GM12878 (cell line): ENCODE data around the gene C19orf47. TPM values are rescaled to one million over a fixed set of nuclear protein-coding genes. Genes with fewer than 3 reads are reported as not detected.
A peak's percentile ranks its signal among the peaks of the same experiment; 100 is the strongest.

Experiments used
- ATAC-seq: fragments of 200-7000 bp; cut with Tn5 transposase; 3 replicates; pipeline ENCODE4 v1.9.1; 2020; ENCODE audit warnings: mild to moderate bottlenecking, moderate library complexity
- BruUV-seq: library from RNA; stranded (reverse); fragments of 400-500 nt; replicated peaks from 2 replicates; lab custom pipeline; 2021; lab: Mats Ljungman, UMichigan
- CTCF ChIA-PET: fragments of 300-600 bp; sonication (Branson Sonifier 250); formaldehyde crosslinking; extraction: SDS; loops from one replicate; lab custom pipeline; 2021; ENCODE audit warnings: inconsistent platforms; lab: Yijun Ruan, JAX
- POLR2A ChIA-PET: fragments of 350-600 bp; formaldehyde crosslinking; extraction: SDS; loops from one replicate; lab custom pipeline; 2021; ENCODE audit warnings: inconsistent platforms; lab: Charles Lee
- RAD21 ChIA-PET: fragments of 300-600 bp; sonication (Branson Sonifier 250); formaldehyde crosslinking; loops from one replicate; lab custom pipeline; 2023; ENCODE audit warnings: antibody characterized with exemption; ENCODE audit not compliant: unreplicated experiment; lab: Charles Lee
- SMC1A ChIA-PET: fragments of 300-600 bp; sonication (Branson Sonifier 250); formaldehyde crosslinking; loops from one replicate; lab custom pipeline; 2023; ENCODE audit not compliant: unreplicated experiment, uncharacterized antibody; lab: Charles Lee
- DNase-seq: peaks from one replicate; pipeline ENCODE4 v3.0.0-alpha.2; 2011; ENCODE audit warnings: low read depth, low spot score
- FAIRE-seq: peaks from 3 replicates; lab custom pipeline; 2011; peaks lifted over from hg19 to GRCh38; lab: Jason Lieb, UNC
- H2AFZ ChIP-seq: 2 replicates; pipeline ENCODE4 v1.6.0; 2011; ENCODE audit warnings: low read depth, low read length, control low read depth; ENCODE audit not compliant: control insufficient read depth
- H3K27ac ChIP-seq: 2 replicates; pipeline ENCODE4 v1.5.1; 2011; ENCODE audit warnings: control low read depth; ENCODE audit not compliant: control insufficient read depth, insufficient read depth
- H3K27me3 ChIP-seq, 2 experiments: replicated peaks in 1 of 2; 2 replicates each; pipeline versions ENCODE4 v1.6.0 to v1.6.1; 2011; ENCODE audit warnings: low read length in 1 of 2; ENCODE audit not compliant: control insufficient read depth in 2 of 2, insufficient read depth in 2 of 2
- H3K36me3 ChIP-seq, 2 experiments: 2 replicates each; pipeline ENCODE4 v1.5.1; 2011; ENCODE audit warnings: low read length in 1 of 2; ENCODE audit not compliant: control insufficient read depth in 2 of 2, insufficient read depth in 2 of 2
- H3K4me1 ChIP-seq: 2 replicates; pipeline ENCODE4 v1.6.1; 2011; ENCODE audit warnings: mild to moderate bottlenecking, low read length, moderate library complexity, mixed read lengths; ENCODE audit not compliant: control insufficient read depth, insufficient read depth
- H3K4me2 ChIP-seq: 2 replicates; pipeline ENCODE4 v1.6.0; 2011; ENCODE audit warnings: control low read depth; ENCODE audit not compliant: control insufficient read depth, insufficient read depth
- H3K4me3 ChIP-seq: fragments of 200-600 bp; sonication (generic); 2 replicates; pipeline ENCODE4 v1.5.1; 2016
- H3K79me2 ChIP-seq: 2 replicates; pipeline ENCODE4 v1.6.0; 2011; ENCODE audit warnings: low read length; ENCODE audit not compliant: control insufficient read depth, insufficient read depth
- H3K9ac ChIP-seq: 2 replicates; pipeline ENCODE4 v1.8.0; 2011; ENCODE audit warnings: low read length, control low read depth, mixed read lengths; ENCODE audit not compliant: control insufficient read depth, insufficient read depth
- H3K9me3 ChIP-seq: replicated peaks from 3 replicates; pipeline ENCODE4 v1.5.1; 2011; ENCODE audit warnings: mild to moderate bottlenecking, low read length; ENCODE audit not compliant: control insufficient read depth, insufficient read depth
- H4K20me1 ChIP-seq: 2 replicates; pipeline ENCODE4 v1.6.0; 2011; ENCODE audit not compliant: control insufficient read depth, insufficient read depth
- CBX5 ChIP-seq: sonication (generic); IDR thresholded peaks from 2 replicates; pipeline ENCODE4 v1.6.1; 2016; ENCODE audit warnings: low read depth, moderate library complexity, mild to moderate bottlenecking, inconsistent platforms
- FOXK2 ChIP-seq: fragments of 450-650 bp; IDR thresholded peaks from 2 replicates; pipeline ENCODE4 v1.6.1; 2017; ENCODE audit warnings: mild to moderate bottlenecking, moderate library complexity
- KDM1A ChIP-seq: fragments of 200-600 bp; sonication (generic); IDR thresholded peaks from 2 replicates; pipeline ENCODE4 v1.6.1; 2016; ENCODE audit warnings: borderline replicate concordance
- MAX ChIP-seq: IDR thresholded peaks from 2 replicates; pipeline ENCODE4 v1.6.1; 2012; ENCODE audit warnings: low read depth, low read length, improper control_type of control experiment
- SP1 ChIP-seq: IDR thresholded peaks from one replicate; pipeline ENCODE4 v1.6.1; 2011; ENCODE audit warnings: low read depth, low read length
- SPI1 ChIP-seq: IDR thresholded peaks from 2 replicates; pipeline ENCODE4 v1.6.1; 2011; ENCODE audit warnings: low read depth, mild to moderate bottlenecking, low read length, moderate library complexity, borderline replicate concordance; ENCODE audit not compliant: insufficient read depth
- YBX1 ChIP-seq: fragments of 450-650 bp; IDR thresholded peaks from 2 replicates; pipeline ENCODE4 v1.6.1; 2016; ENCODE audit warnings: antibody characterized with exemption
- WGBS: methylation state at CpG from one replicate; pipeline ENCODE4 v1.1.6; 2016; ENCODE audit warnings: low lambda C conversion rate; ENCODE audit not compliant: insufficient replicate concordance, insufficient coverage; ENCODE audit errors: missing lambda C conversion rate; 5-methylcytosine and 5-hydroxymethylcytosine counted together
- in situ Hi-C: fragments of 300-500 bp; cut with MboI; formaldehyde crosslinking; loops from 9 replicates; pipeline ENCODE4 v1.14.3; 2018; ENCODE audit warnings: mixed read lengths
- intact Hi-C: fragments of 100-400 bp; cut with micrococcal nuclease; formaldehyde crosslinking; loops from one replicate; pipeline ENCODE4 v1.14.2; 2022; ENCODE audit not compliant: unreplicated experiment
- polyA plus RNA-seq, 11 experiments: library from polyadenylated mRNA; depleted of rRNA in 4 of 11; unstranded in 6 of 11; stranded (reverse) in 5 of 11; fragments of >200 nt; fragmentation: Nextera tagmentation in 4 of 11; fragmentation: Illumina TruSeq in 1 of 11; extraction: Ambion mirVana in 4 of 11; extraction: Trizol in 1 of 11; gene quantifications; 1 replicate in 1 of 11; 2 replicates in 10 of 11; pipeline versions ENCODE4 v1.2.1 to v1.2.3, GENCODE V29; 2011 to 2016; ENCODE audit warnings: inconsistent platforms in 2 of 11, missing spikeins in 2 of 11, low read depth in 1 of 11
- total RNA-seq, 4 experiments: library from RNA; depleted of rRNA in 3 of 4; stranded (reverse); fragments of >200 nt in 3 of 4; fragmentation: Illumina TruSeq in 1 of 4; extraction: Trizol in 1 of 4; gene quantifications; 2 replicates each; pipeline versions ENCODE4 v1.2.1 to v1.2.3, GENCODE V29; 2013 to 2021
- TF ChIP-seq, protein P1 (sequence below): fragments of 450-650 bp; IDR thresholded peaks from 2 replicates; pipeline ENCODE4 v1.6.1; 2014; ENCODE audit warnings: mild to moderate bottlenecking

Gene C19orf47
- total and polyA plus RNA-seq, 10 of the 15 experiments (the other 5 are each of a cell fraction or from before 2014, with no cell fraction given): 0.11 to 29.1 (median 20.2) TPM

DNA sequence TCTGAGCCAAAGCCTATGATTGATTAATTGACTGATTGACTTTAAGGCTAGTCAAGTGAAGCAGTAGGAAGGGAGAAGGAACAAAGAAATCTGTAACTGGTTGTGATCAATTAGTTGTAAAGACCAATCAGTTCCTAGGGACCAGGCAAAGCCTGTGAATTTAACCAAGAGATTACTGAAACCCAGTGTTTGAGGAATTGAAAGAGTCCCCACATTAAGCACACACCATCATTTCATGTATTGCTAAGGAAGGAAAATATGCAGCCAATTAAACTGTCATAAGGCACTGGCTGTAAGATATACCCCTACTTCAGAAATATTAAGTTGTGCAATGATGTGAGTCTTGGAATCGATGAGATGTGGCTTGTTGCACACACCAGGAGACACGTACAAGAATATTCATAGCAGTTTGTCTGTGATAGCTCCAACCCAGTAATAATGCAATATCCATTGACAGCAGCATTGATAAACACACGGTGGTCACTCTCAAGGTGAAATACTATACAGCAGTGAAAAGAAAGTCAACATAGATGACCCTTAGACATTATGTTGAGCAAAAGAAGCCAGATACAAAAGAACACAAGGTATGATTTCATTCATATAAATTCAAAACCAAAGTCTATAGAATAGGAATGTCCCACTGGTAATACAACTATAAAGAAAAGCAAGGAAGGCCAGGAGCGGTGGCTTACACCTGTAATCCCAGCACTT is 9.0 kb downstream of the C19orf47 start:
- H3K4me3 ChIP-seq: no peak overlapping the region
- in situ Hi-C loops: no loop called here
- peaks cover 5% of the 10 kb centered on the region for H3K4me1 ChIP-seq
- H3K36me3 ChIP-seq: peaks cover 6 to 12% of the 10 kb centered on the region in 2 experiments; a peak in 3 of 4 replicates
- WGBS: 88% methylated on average over 4 of the region's 4 CpGs
- DNase-seq (no peak), ATAC-seq (peak; percentile 44), FAIRE-seq (no peak)
- ChIA-PET SMC1A (no interaction called here), CTCF (interaction anchor here (1.4 kb wide), 1 partner anchor 35 kb away, joined by 3 read pairs; no protein-coding TSS in a partner anchor), POLR2A (no interaction called here), RAD21 (interaction anchor here (0.6 to 2.0 kb wide), 2 partner anchors 9 to 399 kb away, joined by 4 read pairs; partner anchors contain the start of gene PLD3)
- no TSS peak for BruUV-seq
- H4K20me1 ChIP-seq: no peaks in the 10 kb centered on the region
- no peak overlapping the region for H2AFZ ChIP-seq
- H3K4me2 ChIP-seq: peak overlapping the region; percentile 3; the same call in 1 of the 2 replicates
- H3K9me3 ChIP-seq: no peaks in the 10 kb centered on the region
- TF ChIP-seq FOXK2 (no peak), YBX1 (no peak), CBX5 (no peak), SP1 (no peak), MAX (no peak), KDM1A (no peak), SPI1 (peak; percentile 55; the same call in 1 of the 2 replicates)
- TF ChIP-seq, protein P1, sequence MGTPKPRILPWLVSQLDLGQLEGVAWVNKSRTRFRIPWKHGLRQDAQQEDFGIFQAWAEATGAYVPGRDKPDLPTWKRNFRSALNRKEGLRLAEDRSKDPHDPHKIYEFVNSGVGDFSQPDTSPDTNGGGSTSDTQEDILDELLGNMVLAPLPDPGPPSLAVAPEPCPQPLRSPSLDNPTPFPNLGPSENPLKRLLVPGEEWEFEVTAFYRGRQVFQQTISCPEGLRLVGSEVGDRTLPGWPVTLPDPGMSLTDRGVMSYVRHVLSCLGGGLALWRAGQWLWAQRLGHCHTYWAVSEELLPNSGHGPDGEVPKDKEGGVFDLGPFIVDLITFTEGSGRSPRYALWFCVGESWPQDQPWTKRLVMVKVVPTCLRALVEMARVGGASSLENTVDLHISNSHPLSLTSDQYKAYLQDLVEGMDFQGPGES: no peak
- intact Hi-C loops: no loop called here
- H3K27ac ChIP-seq: no peak overlapping the region
- H3K79me2 ChIP-seq: no peaks in the 10 kb centered on the region; the same call in 1 of the 2 replicates
- H3K27me3 ChIP-seq: no peaks in the 10 kb centered on the region
- no peak overlapping the region for H3K9ac ChIP-seq
